ENCODE data around the gene RPS2.
"Not testable (repeated sequence)": the region's sequence is repeated elsewhere in the genome, so short reads cannot be mapped to it uniquely, and the experiment has no call there.

RPS2 gene

GRCh38 chr16:1962161-1963153 is 2.2 kb downstream of the RPS2 start:
- not testable (repeated sequence) for DNase-seq

- DNase-seq: no peak
Observed at GRCh38 chr16:1961651-1962067, 3.0 kb downstream of the RPS2 start.

GRCh38 chr16:1960665-1961630 is 3.7 kb downstream of the RPS2 start:
- DNase-seq: no peak

GRCh38 chr16:1959269-1960039 is 5.2 kb downstream of the RPS2 start, which contains the start of gene NDUFB10:
Gene NDUFB10, plus strand, starts transcription at chr16:1959538. Its CDS starts 87 bp downstream, at chr16:1959625.
- peak; percentile 92 to 96 for DNase-seq

GRCh38 chr16:1958715-1959268 is 5.8 kb downstream of the RPS2 start:
- no peak for DNase-seq

GRCh38 chr16:1958143-1958491 is 6.5 kb downstream of the RPS2 start:
- DNase-seq: not testable (repeated sequence)

GRCh38 chr16:1957434-1958142 is 7.0 kb downstream of the RPS2 start:
- DNase-seq: not testable (repeated sequence)

- no peak for DNase-seq
Observed at GRCh38 chr16:1953734-1954133, 10.9 kb downstream of the RPS2 start.

- DNase-seq: no peak
Observed at GRCh38 chr16:1950559-1950958, 14.1 kb downstream of the RPS2 start.

- no peak for DNase-seq
Observed at GRCh38 chr16:1950047-1950446, 14.6 kb downstream of the RPS2 start.

GRCh38 chr16:1949507-1949906 is 15.1 kb downstream of the RPS2 start:
- no peak for DNase-seq

GRCh38 chr16:1947369-1947670 is 17.3 kb downstream of the RPS2 start:
- DNase-seq: no peak

GRCh38 chr16:1946495-1947368 is 17.9 kb downstream of the RPS2 start:
- no peak for DNase-seq

GRCh38 chr16:1945559-1946391 is 18.9 kb downstream of the RPS2 start:
- no peak for DNase-seq

- no peak for DNase-seq
Observed at GRCh38 chr16:1944612-1945199, 19.9 kb downstream of the RPS2 start.

- DNase-seq: peak; percentile 99 to 100
Observed at GRCh38 chr16:1942810-1943726, 21.6 kb downstream of the RPS2 start, which contains the start of gene MSRB1. Gene MSRB1, minus strand, starts transcription at chr16:1943199. Its CDS starts 43 bp downstream, at chr16:1943156.

GRCh38 chr16:1942047-1942809 is 22.4 kb downstream of the RPS2 start:
- DNase-seq: peak; percentile 67 to 79
